Measurements from ENCODE around the gene CPEB3.

- TF ChIP-seq POLR2AphosphoS5 (IDR thresholded peaks at IDR 0.05; ENCODE audit: low read depth, low read length): no peak
- no peak for TF ChIP-seq REST (IDR thresholded peaks at IDR 0.05; ENCODE audit: insufficient read depth in 1 of 2, low read depth in 2 of 2, low read length in 2 of 2)
- no peak for TF ChIP-seq TAF1 (IDR thresholded peaks at IDR 0.05; ENCODE audit: borderline replicate concordance, insufficient read depth, low read length)
- no peak for TF ChIP-seq FOXP2 (optimal IDR thresholded peaks at IDR 0.05; ENCODE audit: borderline replicate concordance, extremely low read depth, extremely low read length, insufficient read depth)
- TF ChIP-seq SIN3A (IDR thresholded peaks at IDR 0.05; ENCODE audit: borderline replicate concordance, insufficient read depth, low read length): no peak
Measured at GRCh38 chr10:92248566-92248965, 42.3 kb downstream of the CPEB3 start.
